ENCODE results near the gene MAGI2.

MAGI2 gene

DNA sequence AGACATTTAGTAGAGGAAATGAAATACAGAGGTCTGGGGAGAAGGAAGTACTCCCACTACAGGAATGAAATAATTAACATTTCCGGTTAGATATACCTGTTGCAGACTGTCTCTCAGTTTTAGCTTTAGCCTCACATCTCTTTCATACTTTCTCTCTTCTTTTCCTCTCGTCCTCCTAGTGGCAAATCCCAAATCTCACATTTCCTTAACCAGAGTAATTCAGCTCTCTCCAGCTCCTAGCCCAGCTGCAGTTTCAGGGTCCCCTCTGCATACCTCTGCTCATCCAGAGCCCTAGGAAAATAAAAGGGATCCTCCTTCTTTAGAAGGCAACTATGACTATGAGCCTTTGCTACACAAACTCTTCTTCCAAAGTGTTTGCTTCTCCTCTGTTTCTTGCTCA is 1011.7 kb downstream of the MAGI2 start:
- DNase-seq, result no peak

DNA sequence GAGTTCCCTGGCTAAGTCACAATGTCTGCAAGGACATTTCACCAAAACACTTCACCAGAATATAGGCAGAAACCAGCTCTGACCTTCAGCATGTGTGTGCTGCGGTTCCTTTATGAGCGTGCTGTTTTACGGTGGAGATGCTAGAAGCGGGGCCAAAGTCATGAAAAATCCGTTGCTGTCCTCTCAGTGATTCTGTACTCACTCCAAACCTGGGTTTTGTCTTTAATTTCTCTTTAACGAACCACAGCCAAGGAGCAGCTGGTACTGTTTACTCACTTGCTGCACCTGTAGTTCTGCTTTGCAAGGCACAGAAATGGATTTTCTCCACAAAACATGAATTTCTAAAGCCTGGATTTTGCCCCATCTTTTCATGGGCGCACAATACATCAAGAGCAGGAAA is 1015.0 kb downstream of the MAGI2 start:
- DNase-seq, result no peak

DNA sequence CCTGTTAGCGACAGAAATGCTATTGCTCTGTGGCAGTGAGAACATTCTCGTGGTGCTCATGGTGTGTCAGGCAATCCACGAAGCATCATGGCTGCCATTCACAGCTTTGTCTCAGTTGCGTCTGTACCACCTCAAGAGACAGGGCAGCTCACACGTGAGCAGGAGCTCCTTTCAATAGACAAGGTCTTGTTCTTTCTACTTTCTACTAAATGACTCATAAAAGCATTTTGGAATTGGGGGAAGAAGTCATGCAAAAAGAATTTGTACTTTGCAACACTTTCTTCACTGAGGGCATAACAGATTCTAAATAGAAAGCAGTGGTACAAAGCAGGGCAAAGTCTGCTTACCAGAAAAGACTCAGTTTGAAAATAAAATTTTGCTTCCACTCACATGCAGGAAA is 1016.3 kb downstream of the MAGI2 start:
- no peak for DNase-seq

DNA sequence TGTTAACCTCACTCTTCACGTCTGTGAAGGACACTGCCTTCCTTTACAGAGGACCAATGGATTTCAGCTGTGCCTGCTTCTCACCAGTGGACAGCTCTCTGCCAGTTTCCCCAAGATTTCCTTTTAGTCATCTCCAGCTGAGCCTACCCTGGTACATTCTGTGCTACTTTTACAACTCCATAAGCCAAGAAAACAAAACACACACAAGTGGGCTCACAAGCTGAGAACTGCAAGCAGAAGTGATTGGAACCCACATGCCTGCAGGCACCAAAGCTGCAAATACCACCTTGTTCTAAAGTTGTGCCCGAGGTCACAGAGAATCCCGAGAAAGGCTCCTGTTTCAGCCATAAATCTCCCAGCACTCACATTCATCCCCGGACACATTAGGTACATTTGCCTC is 1018.1 kb downstream of the MAGI2 start:
- DNase-seq, result no peak

DNA sequence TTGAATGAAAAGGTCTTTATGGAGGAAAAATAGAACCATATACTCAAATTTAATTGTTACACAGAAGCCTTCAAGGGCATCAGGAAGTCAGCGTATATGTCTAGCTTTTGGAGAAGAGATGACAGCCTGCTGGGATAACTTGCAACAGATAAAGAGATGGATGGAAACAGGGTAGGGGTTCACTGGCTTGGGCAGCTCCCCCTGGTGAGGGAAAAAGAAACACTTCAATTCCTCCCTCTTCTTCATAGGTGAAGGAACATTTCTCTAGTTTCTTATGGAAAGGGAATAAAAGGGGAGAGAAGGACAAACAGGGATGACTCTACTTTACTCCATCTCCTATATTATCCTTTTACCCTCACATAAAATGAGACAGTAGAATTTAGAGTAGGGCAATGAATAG is 1019.2 kb downstream of the MAGI2 start:
- no peak for DNase-seq

DNA sequence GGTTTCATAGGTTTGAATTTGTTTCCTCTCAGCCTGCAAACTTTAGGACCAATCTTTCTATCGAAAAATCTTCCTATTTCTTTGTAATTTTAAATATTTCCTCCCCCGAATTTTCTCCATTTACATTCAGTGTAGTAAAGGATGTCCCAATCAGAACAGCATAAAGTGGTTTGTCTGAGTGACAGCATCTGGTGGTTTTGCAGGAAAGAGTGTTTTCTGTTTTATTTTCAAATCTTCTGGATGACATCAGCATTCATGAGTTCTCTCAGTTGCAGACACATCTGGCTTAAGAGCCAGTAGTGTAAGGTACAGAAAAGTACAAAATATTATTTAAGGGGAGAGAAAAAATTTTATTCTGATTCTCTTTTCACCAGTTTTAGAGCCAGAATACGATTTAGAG is 1020.0 kb downstream of the MAGI2 start:
- no peak for DNase-seq

DNA sequence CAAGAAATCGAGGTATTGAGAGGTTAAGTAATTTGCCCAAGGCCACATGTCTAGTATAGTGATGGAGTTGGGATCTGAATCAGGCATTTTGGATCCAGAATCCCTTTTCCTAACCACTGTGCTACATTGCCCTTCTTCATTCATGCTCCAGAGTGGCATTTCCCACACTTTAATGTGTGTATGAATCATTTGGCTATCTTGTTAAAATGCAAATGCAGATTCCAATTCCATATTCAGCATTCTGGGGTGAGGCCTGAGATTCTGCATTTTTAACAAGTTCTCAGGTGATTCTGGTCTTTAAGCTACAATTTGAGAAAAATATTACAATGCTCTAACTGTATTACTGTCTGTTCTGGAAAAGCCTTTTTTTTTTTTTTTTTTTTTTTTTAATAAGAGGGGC is 1023.6 kb downstream of the MAGI2 start:
- DNase-seq, result no peak

DNA sequence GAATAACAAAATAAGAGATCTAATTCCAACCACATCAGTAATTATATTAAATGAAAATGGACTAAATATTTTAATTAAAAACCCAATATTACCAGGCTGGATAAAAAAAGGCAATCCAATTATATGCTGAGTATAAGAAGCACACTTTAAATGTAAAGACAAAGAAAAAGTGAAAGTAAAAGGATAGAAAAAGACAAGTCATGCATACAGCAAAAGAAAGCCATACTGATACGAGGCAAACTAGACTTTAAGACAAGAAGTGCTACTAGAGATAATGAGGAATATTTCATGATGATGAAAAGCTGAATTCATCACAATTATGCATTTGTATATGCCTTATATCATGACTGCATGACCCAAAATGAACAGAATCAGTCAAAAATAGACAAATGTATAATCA is 1026.3 kb downstream of the MAGI2 start:
- no peak for DNase-seq

DNA sequence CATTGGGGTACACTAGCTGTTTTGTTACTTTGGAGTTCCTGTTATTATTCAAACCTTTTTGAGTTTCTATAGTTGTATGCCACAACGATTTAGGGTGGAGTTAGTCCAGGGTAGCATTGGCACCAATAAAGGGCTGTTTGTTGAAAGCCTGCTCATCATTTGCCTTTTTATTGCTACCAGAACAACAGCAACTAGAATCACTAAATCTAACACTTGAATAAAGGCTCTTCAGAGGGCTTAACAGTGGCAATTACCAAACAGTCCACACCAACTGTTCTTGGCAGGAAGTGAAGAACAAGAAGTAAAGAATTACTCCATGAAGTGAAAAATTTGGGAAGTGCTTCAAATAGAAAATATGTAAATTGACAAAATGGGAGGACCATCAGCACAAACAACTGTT is 1033.5 kb downstream of the MAGI2 start:
- no peak for DNase-seq

DNA sequence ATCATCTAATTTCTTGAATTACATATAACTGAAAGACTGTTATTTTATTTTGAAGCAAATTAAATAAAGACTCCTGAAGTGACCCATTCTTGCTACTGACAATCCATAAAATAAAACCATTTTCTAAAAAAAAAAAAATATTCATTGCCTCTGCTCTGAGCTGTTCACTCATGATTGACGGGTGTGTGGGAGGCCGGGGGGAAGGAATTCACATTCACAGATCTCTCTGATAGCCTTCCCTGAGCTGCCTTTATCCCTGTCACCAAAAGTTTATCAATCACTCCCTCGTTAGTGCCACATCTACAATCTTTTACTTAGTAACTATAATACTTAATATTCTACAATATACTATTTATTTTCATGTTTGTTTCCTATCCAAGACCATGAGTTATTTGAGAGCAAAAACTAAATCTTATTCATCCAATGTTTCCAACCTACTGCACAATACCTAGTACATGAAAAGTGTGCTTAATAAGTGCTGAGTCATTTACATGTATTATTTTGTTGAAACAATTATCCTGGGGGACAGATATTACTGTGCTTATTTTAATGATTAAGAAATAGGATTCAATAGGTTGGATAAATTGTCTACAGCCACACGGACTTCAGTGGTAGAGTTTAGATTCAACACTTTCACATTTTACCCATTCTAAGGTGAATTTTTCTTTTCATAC is 1036.2 kb downstream of the MAGI2 start:
- no peak for DNase-seq

DNA sequence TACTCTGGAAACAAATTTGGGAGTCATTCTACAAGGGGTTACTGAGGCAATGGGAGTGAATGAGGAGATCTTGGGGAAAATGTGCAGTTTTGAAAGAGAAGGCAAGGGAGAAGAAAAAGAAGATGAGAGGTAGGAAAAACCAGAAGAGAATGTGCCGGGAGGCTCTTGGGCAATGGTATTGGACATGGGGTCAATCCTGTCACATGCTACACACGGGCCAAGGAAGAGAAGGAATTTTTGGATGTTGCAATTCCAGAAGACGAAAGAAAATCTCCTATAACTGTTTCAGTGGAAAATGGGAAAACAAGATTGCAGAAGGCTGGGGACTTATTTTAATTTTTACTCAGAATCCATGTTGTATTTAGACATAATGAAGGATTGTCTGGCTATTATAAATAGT is 1039.9 kb downstream of the MAGI2 start:
- no peak for DNase-seq

DNA sequence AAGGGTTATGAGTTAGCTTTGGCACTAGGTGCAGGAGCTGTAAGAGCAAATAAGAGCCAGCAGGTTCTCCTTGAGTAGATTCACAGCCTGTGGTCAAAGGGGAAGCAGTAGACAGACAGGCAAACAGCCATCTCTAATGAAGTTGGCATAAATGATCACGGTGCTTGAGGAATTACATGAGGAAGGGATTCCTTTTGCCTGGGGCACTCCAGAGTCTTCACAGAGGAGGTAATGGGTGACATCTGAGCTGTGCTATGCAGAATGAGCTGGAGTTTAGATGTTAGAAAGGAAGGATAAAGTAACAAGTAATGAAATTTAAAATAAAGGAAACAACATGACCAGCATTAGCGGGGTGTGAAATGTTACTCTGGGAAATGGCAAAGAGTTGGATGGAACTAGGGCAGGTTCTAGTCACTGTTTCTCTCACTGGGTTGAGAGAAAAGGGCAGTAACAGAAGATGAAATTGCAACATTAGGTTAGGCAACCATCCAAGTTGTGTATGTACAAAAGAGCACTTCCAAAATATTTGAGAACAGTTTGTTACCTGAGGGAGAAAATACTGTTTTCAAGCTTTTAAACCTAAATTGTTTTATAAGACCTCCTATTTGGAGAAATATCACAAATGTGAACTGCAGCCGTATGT is 1041.1 kb downstream of the MAGI2 start:
- DNase-seq, result no peak

DNA sequence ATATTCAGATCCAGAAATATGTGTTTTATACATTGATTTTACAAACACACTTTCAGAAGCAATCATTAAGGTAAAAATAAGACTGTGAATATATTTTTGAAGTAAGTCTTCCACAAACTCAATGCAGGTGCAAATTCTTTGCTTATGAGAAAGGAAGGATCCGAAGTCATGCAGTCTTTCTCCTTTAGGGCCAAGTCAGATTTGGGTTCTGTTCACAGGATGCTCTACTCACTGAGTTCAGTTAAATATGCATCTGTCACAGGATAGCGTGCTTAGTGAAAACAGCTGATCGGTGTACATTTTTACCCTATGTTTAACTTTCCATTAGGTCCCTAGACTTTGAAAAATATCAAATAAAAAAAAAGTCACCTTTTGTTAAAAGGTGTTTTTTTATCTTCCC is 1046.4 kb downstream of the MAGI2 start:
- no peak for DNase-seq

DNA sequence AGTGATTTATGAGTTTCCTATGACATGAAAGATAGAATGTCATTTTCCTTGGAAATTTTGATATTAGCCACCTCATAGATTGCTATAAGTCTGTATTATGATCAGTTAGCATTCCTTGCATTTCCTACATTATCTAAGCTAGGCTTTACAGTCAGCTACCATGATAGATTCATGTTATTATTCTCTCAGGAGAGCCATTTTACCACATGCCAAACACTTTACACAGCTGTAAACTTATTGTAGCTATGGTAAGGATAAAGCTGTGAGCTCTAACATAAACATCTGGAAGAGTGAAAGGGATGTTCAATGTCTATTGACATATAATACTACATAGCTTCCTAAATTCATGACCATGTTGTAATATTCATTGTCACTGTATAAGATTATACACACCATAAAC is 1046.9 kb downstream of the MAGI2 start:
- no peak for DNase-seq

DNA sequence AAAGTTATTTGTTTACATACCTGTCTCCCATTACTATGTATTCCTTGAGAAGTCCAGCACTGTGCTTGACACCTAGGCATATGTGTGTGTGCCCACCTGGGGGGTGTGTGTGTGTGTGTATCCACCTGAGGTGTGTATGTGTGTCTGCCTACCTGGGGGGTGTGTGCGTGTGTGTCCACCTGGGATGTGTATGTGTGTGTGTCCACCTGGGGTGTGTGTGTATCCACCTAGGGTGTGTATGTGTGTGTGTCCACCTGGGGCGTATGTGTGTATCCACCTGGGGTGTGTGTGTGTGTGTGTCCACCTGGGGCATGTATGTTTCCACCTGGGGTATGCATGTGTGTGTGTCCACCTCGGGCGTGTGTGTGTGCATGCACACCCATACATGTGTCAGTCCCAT is 1051.4 kb downstream of the MAGI2 start:
- DNase-seq, result no peak

DNA sequence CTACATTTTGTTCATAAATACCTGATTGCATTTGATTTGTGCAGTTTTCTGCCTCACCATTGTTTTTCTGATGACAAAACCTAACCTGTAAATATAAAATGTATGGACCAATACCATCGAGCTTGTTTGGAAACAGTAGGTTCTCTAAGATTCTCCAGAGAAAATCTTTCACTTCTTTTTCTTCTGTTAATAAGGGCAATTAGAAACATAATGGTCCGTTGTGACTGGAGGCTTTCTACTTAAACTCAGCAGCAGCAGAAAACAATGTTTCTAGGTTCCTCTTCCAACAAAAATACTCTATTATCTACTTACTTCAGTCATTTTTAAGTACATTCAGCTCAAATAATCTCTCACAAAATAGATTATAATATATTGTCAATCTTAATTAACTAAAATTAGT is 1053.4 kb downstream of the MAGI2 start:
- DNase-seq, result no peak

DNA sequence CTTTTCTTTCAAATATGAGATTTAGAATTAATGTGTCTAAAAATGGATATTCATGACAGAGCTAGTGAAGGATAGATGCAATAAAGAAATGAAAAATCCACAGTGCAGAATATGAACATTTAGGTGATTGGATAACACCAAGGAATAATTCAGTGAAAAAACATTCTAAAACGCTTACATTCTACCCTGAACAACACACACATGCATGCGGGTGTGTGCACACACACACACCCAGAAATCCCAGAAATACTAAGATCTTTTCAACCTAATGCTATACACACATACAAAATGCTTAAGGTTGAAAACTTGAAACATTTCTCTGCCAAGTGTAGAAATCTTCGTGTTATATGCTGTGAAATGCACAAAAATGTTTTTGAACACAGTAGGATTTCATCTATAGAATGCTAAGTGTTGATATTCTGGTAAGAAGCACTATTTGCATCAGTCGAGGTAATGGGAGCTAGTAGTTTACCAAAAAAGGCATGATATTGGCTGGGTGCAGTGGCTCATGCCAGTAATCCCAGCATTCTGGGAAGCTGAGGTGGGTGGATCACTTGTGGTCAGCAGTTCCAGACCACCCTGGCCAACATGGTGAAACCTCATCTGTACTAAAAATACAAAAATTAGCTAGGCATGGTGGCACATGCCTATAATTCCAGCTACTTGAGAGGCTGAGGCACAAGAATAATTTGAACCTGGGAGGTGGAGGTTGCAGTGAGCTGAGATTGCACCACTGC is 1054.3 kb downstream of the MAGI2 start:
- DNase-seq, result no peak

DNA sequence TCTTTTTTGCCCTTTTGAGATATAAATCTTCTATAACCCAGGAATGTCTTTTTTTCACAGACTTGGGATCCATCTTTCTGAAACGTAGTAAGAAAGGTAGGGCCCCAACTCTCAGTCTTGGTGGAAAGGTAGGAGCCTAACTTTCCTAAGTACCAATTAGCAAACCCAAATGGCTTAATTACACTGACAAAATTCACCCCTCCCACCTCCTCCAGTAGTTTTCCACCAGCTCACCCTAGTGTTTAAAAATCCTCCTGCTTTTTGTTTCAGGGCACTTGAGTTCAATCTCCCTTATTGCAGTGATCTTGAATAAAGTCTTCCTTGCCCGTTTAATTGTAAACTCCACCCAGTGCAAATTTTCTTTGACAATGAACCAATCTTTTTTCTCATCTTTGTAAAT is 1054.9 kb downstream of the MAGI2 start:
- no peak for DNase-seq

DNA sequence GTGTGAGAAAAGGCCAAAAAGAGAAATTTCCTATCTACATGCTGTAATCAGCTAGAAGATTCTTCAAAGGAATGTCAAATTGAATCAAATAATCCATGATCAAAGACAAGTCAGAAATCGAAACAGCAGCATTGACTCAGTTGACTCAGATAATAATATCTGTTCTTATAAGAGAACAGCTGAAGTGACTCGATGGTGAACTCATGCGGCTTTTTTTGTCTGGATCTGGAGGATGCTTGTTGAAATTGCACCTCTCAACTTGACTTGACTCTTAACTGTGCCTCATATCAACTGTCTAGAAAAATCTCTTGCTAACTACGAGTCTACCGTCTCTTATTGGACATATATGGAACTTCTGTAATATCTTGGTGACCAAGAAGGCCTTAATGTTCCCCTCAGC is 1055.4 kb downstream of the MAGI2 start:
- no peak for DNase-seq

DNA sequence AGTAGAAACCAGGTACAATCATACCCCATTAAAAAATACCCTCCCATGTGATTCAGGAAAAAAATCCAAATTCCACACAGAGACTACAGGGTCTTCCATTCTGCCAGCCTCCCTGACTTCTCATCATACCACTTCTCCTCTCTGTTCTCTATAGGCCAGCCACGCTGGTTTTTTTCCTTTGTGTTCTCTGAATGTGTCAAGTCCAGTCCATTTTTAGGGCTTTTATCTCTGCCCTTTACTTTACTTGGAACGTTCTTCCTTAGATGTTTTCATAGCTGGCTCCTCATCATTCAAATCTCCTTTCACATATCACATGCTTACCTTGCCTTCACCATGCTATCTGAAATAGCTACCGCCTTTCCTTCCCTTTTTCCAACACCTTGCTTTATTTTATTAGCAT is 1057.3 kb downstream of the MAGI2 start:
- no peak for DNase-seq

DNA sequence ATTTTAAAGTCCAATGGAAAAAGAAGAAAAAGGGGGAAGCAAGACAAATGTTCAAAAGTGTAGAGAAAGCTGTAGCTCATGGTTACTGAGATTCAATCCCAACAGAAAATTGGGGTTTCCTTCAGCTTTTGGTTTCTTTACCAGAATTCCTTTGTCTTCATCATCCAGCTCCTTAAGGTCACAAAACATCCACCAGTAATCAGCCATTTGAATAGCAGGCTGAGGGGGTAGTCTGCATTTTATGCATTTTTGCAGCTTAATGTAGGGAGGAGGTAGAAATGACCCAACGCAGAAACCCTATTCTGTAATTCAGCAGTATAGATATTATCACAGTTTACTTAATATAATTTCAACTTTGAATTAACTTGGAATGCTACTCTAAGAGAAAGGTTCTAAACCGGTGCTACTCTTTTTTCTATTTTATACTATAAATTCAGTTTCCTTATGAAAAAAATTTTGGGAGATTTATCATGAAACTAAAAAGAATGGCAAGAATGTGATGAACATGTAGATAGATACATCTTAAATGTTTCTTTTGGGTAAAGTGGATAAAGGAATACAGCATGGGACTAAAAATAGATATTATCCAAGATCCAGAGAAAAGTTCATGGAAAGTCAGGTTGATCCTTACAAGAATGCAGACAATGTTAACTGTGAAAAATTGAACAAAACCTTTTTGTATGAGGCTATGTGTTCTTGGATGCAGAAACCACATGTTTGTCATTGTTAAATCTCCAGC is 1058.0 kb downstream of the MAGI2 start:
- no peak for DNase-seq

DNA sequence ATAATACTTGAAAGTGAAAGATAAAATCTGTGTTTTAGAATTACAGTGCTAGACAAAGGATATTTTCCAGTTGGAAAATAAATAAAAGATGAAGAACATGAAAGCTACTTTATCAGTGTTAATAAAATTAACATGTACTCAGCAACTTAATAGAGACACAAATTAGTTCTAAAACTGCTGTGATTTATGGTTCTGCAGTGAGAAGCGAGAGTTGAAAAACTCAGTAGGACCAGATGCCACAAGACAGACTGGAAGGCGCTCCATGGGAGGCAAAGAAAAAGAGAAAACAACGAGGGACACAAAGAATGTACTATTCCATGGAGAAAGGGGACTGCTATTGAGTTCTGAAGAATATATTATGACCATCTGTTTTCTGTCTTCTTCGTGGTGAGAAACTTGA is 1064.4 kb downstream of the MAGI2 start:
- no peak for DNase-seq

DNA sequence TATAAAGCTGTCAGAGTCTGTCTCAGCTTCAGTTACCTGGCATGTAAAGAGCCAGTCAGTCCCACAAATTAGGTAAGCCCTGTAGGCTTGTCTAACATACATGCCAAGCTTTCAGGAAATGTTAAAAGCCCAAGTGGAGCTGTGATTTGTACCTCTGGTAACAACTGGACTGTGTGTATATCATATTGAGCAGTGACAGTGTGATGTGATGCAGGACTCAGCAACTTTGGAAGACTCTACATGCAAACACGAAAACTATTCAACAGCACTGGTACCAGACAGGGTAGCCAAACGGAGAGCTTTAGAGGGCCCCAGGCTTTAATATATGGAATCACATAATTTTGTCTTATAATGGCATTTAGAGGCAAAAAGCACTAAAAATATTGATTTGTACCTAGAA is 1066.9 kb downstream of the MAGI2 start:
- no peak for DNase-seq
